Thoracic aorta (tissue), 2 donors: Measurements from ENCODE around the gene MIB1. TPM values are rescaled to one million over a fixed set of nuclear protein-coding genes. Genes with fewer than 3 reads are reported as not detected.

Experiments used
- ATAC-seq: fragments of 150-250 bp; one replicate; pipeline ENCODE4 v1.8.0; 2017; ENCODE audit warnings: low read depth; ENCODE audit not compliant: insufficient number of reproducible peaks, low FRiP score
- DNase-seq: peaks from one replicate; pipeline ENCODE4 v3.0.0-alpha.2; 2020; ENCODE audit warnings: low spot score
- H3K27ac ChIP-seq, 2 donors: fragments of 200-600 bp; sonication (generic); 1 replicate in 1 of 2; 2 replicates in 1 of 2; pipeline ENCODE4 v1.5.1; 2016; ENCODE audit warnings: mild to moderate bottlenecking in 2 of 2, moderate library complexity in 2 of 2
- H3K27me3 ChIP-seq: fragments of 200-600 bp; sonication (generic); replicated peaks from 2 replicates; pipeline ENCODE4 v1.6.0; 2016; ENCODE audit warnings: mild to moderate bottlenecking; ENCODE audit not compliant: insufficient read depth
- H3K36me3 ChIP-seq: fragments of 200-600 bp; sonication (generic); one replicate; pipeline ENCODE4 v1.5.1; 2016
- H3K4me1 ChIP-seq, 2 donors: fragments of 200-600 bp; sonication (generic); 1 replicate in 1 of 2; 2 replicates in 1 of 2; pipeline versions ENCODE4 v1.5.1 to v1.6.0; 2016; ENCODE audit warnings: low read depth in 2 of 2, mild to moderate bottlenecking in 1 of 2; ENCODE audit not compliant: control insufficient read depth in 1 of 2
- H3K4me3 ChIP-seq: fragments of 200-600 bp; sonication (generic); 2 replicates; pipeline ENCODE4 v1.5.1; 2016; ENCODE audit warnings: mild to moderate bottlenecking
- H3K9me3 ChIP-seq: fragments of 200-600 bp; sonication (generic); 2 replicates; pipeline ENCODE4 v1.5.1; 2016
- CTCF ChIP-seq: fragments of 200-600 bp; sonication (generic); IDR thresholded peaks from one replicate; pipeline ENCODE4 v1.5.1; 2019; ENCODE audit warnings: antibody characterized with exemption
- total RNA-seq, 2 donors: library from RNA; depleted of rRNA; stranded (reverse); fragments of >200 nt; gene quantifications; one replicate each; pipeline versions ENCODE4 v1.1.0 to v1.2.3, GENCODE V29; 2016

The MIB1 gene
- total RNA-seq, 2 donors from 2014 or later = 37.9 to 53.6 TPM

GRCh38 chr18:21868770-21869169 is 128.2 kb downstream of the MIB1 start:
- Histone ChIP-seq H3K27me3 (no peaks in the 10 kb centered on the region), H3K27ac (no peak overlapping the region), H3K9me3 (no peaks in the 10 kb centered on the region), H3K4me3 (no peak overlapping the region), H3K36me3 (peaks cover 3% of the 10 kb centered on the region), H3K4me1 (no peaks in the 10 kb centered on the region)
- ATAC-seq (no peak), DNase-seq (no peak)
- no peak for TF ChIP-seq CTCF

- Histone ChIP-seq H3K9me3 (no peaks in the 10 kb centered on the region), H3K4me1 (no peaks in the 10 kb centered on the region), H3K4me3 (no peak overlapping the region), H3K27me3 (no peaks in the 10 kb centered on the region), H3K36me3 (no peaks in the 10 kb centered on the region), H3K27ac (no peak overlapping the region)
- DNase-seq (no peak), ATAC-seq (no peak)
- TF ChIP-seq CTCF = no peak
Measured at GRCh38 chr18:21889570-21889969, 149.0 kb downstream of the MIB1 start.

- H3K36me3 ChIP-seq = no peaks in the 10 kb centered on the region
- no peaks in the 10 kb centered on the region for H3K4me1 ChIP-seq
- no peaks in the 10 kb centered on the region for H3K27me3 ChIP-seq
- no peak for TF ChIP-seq CTCF
- no peaks in the 10 kb centered on the region for H3K9me3 ChIP-seq
- no peak overlapping the region for H3K27ac ChIP-seq
- no peak overlapping the region for H3K4me3 ChIP-seq
- DNase-seq = no peak
- no peak for ATAC-seq
Measured at GRCh38 chr18:21894619-21895367, 154.2 kb downstream of the MIB1 start.

- no peak overlapping the region for H3K4me3 ChIP-seq
- no peak for TF ChIP-seq CTCF
- H3K27me3 ChIP-seq = no peaks in the 10 kb centered on the region
- ATAC-seq (no peak), DNase-seq (no peak)
- H3K4me1 ChIP-seq = no peaks in the 10 kb centered on the region
- no peaks in the 10 kb centered on the region for H3K9me3 ChIP-seq
- no peaks in the 10 kb centered on the region for H3K36me3 ChIP-seq
- no peak overlapping the region for H3K27ac ChIP-seq
Measured at GRCh38 chr18:21896732-21897336, 156.2 kb downstream of the MIB1 start.

GRCh38 chr18:21897811-21898210 is 157.2 kb downstream of the MIB1 start:
- H3K27ac ChIP-seq = no peak overlapping the region
- H3K36me3 ChIP-seq = no peaks in the 10 kb centered on the region
- TF ChIP-seq CTCF = peak; percentile 62
- DNase-seq (no peak), ATAC-seq (peak; percentile 45)
- H3K27me3 ChIP-seq = no peaks in the 10 kb centered on the region
- no peak overlapping the region for H3K4me3 ChIP-seq
- H3K4me1 ChIP-seq = no peaks in the 10 kb centered on the region
- no peaks in the 10 kb centered on the region for H3K9me3 ChIP-seq
